ENCODE data around the gene TAC4.

DNA sequence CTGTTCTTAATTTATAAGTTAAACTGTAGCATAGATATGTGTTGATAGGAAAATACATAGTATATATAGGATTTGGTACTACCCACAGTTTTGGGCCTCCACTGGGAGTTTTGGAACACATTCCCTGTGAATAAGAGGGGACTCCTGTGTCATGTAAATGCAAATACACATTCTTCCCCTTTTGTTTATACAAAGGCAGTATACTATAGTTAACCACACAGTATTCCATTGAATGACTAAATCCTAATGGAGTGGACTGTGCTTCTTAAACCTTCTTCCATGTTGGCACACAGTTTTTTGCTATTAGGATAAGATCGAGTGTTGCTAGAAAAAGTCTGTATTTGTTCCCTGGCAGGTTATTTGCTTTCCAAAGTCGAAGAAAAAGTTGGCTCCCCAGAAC is 22.2 kb downstream of the TAC4 start:
- TF ChIP-seq, protein P1, sequence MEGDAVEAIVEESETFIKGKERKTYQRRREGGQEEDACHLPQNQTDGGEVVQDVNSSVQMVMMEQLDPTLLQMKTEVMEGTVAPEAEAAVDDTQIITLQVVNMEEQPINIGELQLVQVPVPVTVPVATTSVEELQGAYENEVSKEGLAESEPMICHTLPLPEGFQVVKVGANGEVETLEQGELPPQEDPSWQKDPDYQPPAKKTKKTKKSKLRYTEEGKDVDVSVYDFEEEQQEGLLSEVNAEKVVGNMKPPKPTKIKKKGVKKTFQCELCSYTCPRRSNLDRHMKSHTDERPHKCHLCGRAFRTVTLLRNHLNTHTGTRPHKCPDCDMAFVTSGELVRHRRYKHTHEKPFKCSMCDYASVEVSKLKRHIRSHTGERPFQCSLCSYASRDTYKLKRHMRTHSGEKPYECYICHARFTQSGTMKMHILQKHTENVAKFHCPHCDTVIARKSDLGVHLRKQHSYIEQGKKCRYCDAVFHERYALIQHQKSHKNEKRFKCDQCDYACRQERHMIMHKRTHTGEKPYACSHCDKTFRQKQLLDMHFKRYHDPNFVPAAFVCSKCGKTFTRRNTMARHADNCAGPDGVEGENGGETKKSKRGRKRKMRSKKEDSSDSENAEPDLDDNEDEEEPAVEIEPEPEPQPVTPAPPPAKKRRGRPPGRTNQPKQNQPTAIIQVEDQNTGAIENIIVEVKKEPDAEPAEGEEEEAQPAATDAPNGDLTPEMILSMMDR (IDR thresholded peaks at IDR 0.05), result no peak
- TF ChIP-seq ZFX (IDR thresholded peaks at IDR 0.05; ENCODE audit: borderline replicate concordance), result no peak
